Measurements from ENCODE around the gene ACOXL. TPM values are rescaled to one million over a fixed set of nuclear protein-coding genes. Genes with fewer than 3 reads are reported as not detected.
A peak's percentile ranks its signal among the peaks of the same experiment; 100 is the strongest.

The ACOXL gene
- total and polyA plus RNA-seq, 2 of the 8 experiments (the other 6 are each of a cell fraction or from before 2014, with no cell fraction given): 11.4 to 20.6 TPM

DNA sequence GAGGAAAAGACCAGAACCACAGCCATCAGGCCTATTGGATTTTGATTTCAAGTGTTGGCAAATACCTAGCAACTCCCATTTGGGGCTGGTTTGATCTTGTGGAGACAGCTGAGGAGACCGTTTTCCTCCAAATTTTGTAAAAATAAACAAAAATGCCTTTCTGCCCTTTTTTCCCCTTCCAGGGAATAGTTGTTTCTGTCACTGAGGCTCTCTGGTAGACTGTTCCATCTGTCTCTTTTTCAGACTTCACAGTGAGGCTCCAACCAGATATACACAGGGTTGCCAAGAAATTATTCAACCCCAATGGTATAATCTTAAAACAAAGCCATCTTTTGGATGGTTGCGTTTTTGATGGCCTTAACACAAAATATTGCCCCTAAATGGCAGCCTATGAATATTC, 115.7 kb downstream of the ACOXL start:
- H2BK5ac ChIP-seq (ENCODE audit: low read depth, low read length): no peak overlapping the region

More for the DNA sequence above, 115.7 kb downstream of the ACOXL start:
- Histone ChIP-seq H4K5ac (ENCODE audit: insufficient read length, low read depth, low read length) (no peak overlapping the region), H3K9me3 (ENCODE audit: insufficient read depth in 2 of 2, low read depth in 1 of 2, low read length in 1 of 2) (no peaks in the 10 kb centered on the region), H2BK15ac (ENCODE audit: low read length) (no peak overlapping the region), H3K4ac (replicated peaks; ENCODE audit: insufficient read length, low read depth, low read length) (no peak overlapping the region), H2AFZ (ENCODE audit: low read length) (no peak overlapping the region), H3K23me2 (ENCODE audit: low read depth, low read length) (no peaks in the 10 kb centered on the region; the same call in 1 of the 2 replicates), H2BK20ac (ENCODE audit: low read length) (no peak overlapping the region), H3K23ac (ENCODE audit: insufficient read length) (no peak overlapping the region), H3K4me1 (replicated peaks in 1 of 4; ENCODE audit: control insufficient read depth in 3 of 4, insufficient read depth in 4 of 4, low read length in 3 of 4) (peaks cover 0 to 11% (median 1%) of the 10 kb centered on the region in 4 experiments; a peak in 4 of 7 replicates), H2BK120ac (replicated peaks; ENCODE audit: low read depth, low read length) (no peak overlapping the region), H3K56ac (replicated peaks; ENCODE audit: insufficient read length, low read depth, low read length) (no peak overlapping the region), H3K79me2 (ENCODE audit: control insufficient read depth in 1 of 2, insufficient read depth in 2 of 2, low read length in 2 of 2) (no peaks in the 10 kb centered on the region), H4K91ac (replicated peaks; ENCODE audit: insufficient read length, low read length) (no peak overlapping the region), H3K14ac (ENCODE audit: insufficient read length) (no peak overlapping the region), H4K8ac (ENCODE audit: extremely low read depth, insufficient read depth, low read length) (peak overlapping the region; percentile 48; the same call in 1 of the 2 replicates), H4K20me1 (replicated peaks in 1 of 2; ENCODE audit: control insufficient read depth in 1 of 2, insufficient read depth in 2 of 2, low read length in 2 of 2) (peaks cover 0 to 10% of the 10 kb centered on the region in 2 experiments), H3K9ac (replicated peaks in 1 of 4; ENCODE audit: extremely low read depth in 1 of 4, low read depth in 3 of 4, low read length in 3 of 4) (no peak overlapping the region), H2BK12ac (ENCODE audit: low read depth, low read length) (no peak overlapping the region), H3K79me1 (ENCODE audit: low read depth, low read length) (no peaks in the 10 kb centered on the region), H3K4me2 (ENCODE audit: insufficient read depth in 1 of 2, low read depth in 2 of 2, low read length in 2 of 2) (no peak overlapping the region), H3K18ac (ENCODE audit: extremely low read depth, low read length) (no peak overlapping the region), H3K27ac (ENCODE audit: low read depth, low read length) (no peak overlapping the region), H3K4me3 (ENCODE audit: extremely low read depth in 1 of 4, insufficient read depth in 2 of 4, low read depth in 3 of 4, low read length in 4 of 4) (no peak overlapping the region), H3K36me3 (ENCODE audit: control insufficient read depth in 2 of 4, insufficient read depth in 4 of 4, low read length in 3 of 4) (no peaks in the 10 kb centered on the region; a peak in 1 of 8 replicates), H3K27me3 (replicated peaks in 1 of 4; ENCODE audit: control insufficient read depth in 3 of 4, extremely low read depth in 1 of 4, insufficient read depth in 3 of 4, low read length in 3 of 4) (no peaks in the 10 kb centered on the region), H2AK5ac (ENCODE audit: low read depth, low read length) (no peak overlapping the region)
- 82% methylated on average over 2 of the region's 2 CpGs; no CpG with 5 or more reads in 1 of the 2 experiments for WGBS, 2 experiments (ENCODE audit: extremely low coverage in 1 of 2, insufficient coverage in 1 of 2, insufficient read length in 1 of 2, insufficient replicate concordance in 2 of 2, low coverage in 1 of 2, low lambda C conversion rate in 2 of 2, missing lambda C conversion rate in 1 of 2)
- CTCF ChIA-PET (ENCODE audit: partially characterized antibody): interaction anchor here (1.0 kb wide), 1 partner anchor 55 kb away, joined by 3 read pairs; no protein-coding TSS in a partner anchor
- FAIRE-seq (no peak), DNase-seq (ENCODE audit: low read depth in 1 of 2, low spot score in 2 of 2) (no peak)
- POLR2A ChIA-PET (ENCODE audit: partially characterized antibody): interaction anchor here (1.0 kb wide), 1 partner anchor 17 kb away, joined by 3 read pairs; no protein-coding TSS in a partner anchor
- no peak for TF ChIP-seq RFX5 (IDR thresholded peaks at IDR 0.05; ENCODE audit: borderline replicate concordance, low read depth, low read length)
- TF ChIP-seq CBX8 (IDR thresholded peaks at IDR 0.05; ENCODE audit: borderline replicate concordance, low read depth, low read length): no peak
- no peak for TF ChIP-seq SIRT6 (IDR thresholded peaks at IDR 0.05; ENCODE audit: low read length)
- no peak for TF ChIP-seq NANOG (IDR thresholded peaks at IDR 0.05; ENCODE audit: insufficient read depth, low read depth, low read length, poor library complexity, severe bottlenecking)
- TF ChIP-seq HDAC2 (IDR thresholded peaks at IDR 0.05; ENCODE audit: borderline replicate concordance in 1 of 2, low read depth in 2 of 2, low read length in 2 of 2): no peak
